GM12878 (cell line): Measurements from ENCODE around the gene SSRP1.

Experiments used
- CTCF ChIP-seq, 3 experiments: IDR thresholded peaks in 2 of 3; conservative IDR thresholded peaks in 1 of 3; 2 replicates each; pipeline ENCODE4 v1.5.1; 2011; ENCODE audit warnings: low read depth in 3 of 3, low read length in 3 of 3, mild to moderate bottlenecking in 3 of 3, control low read depth in 2 of 3, moderate library complexity in 2 of 3, inconsistent platforms in 1 of 3, mixed read lengths in 1 of 3; ENCODE audit not compliant: control insufficient read depth in 2 of 3, insufficient read depth in 1 of 3; ENCODE audit errors: extremely low read depth in 1 of 3
- FOS ChIP-seq: IDR thresholded peaks from 3 replicates; pipeline ENCODE4 v1.6.1; 2011; ENCODE audit warnings: borderline replicate concordance; ENCODE audit not compliant: insufficient read length; ENCODE audit errors: extremely low read depth
- FOXK2 ChIP-seq: fragments of 450-650 bp; IDR thresholded peaks from 2 replicates; pipeline ENCODE4 v1.6.1; 2017; ENCODE audit warnings: mild to moderate bottlenecking, moderate library complexity
- FOXM1 ChIP-seq: IDR thresholded peaks from 2 replicates; pipeline ENCODE4 v1.6.1; 2012; ENCODE audit warnings: low read depth, mild to moderate bottlenecking, inconsistent platforms, low read length, moderate library complexity
- HDAC2 ChIP-seq: fragments of 200-600 bp; sonication (generic); IDR thresholded peaks from 2 replicates; pipeline ENCODE4 v1.6.1; 2017
- NFIC ChIP-seq: IDR thresholded peaks from 2 replicates; pipeline ENCODE4 v1.6.1; 2012; ENCODE audit warnings: low read depth, mild to moderate bottlenecking, inconsistent platforms, low read length, moderate library complexity
- NFXL1 ChIP-seq: fragments of 450-650 bp; IDR thresholded peaks from 2 replicates; pipeline ENCODE4 v1.6.1; 2017; ENCODE audit warnings: antibody characterized with exemption, mild to moderate bottlenecking, borderline replicate concordance
- POLR2A ChIP-seq: IDR thresholded peaks from 2 replicates; pipeline ENCODE4 v1.6.1; 2011; ENCODE audit warnings: low read depth, mild to moderate bottlenecking, low read length
- POLR2AphosphoS5 ChIP-seq: IDR thresholded peaks from 2 replicates; pipeline ENCODE4 v1.6.1; 2011; ENCODE audit warnings: mild to moderate bottlenecking, low read length, inconsistent platforms

GRCh38 chr11:57315491-57315890 is 20.2 kb downstream of the SSRP1 start:
- TF ChIP-seq CTCF (IDR thresholded peaks at IDR 0.05 in 2 of 3, conservative IDR thresholded peaks at IDR 0.05 in 1 of 3; ENCODE audit: control insufficient read depth in 2 of 3, extremely low read depth in 1 of 3, insufficient read depth in 1 of 3, low read depth in 3 of 3, low read length in 3 of 3) (no peak), NFXL1 (no peak), FOS (no peak), HDAC2 (no peak), NFIC (no peak), FOXK2 (no peak), FOXM1 (no peak), POLR2AphosphoS5 (no peak), POLR2A (no peak)
